Body of pancreas (tissue), 4 donors: ENCODE data around the gene CACNA1C.

ENCODE experiments used
- POLR2A ChIP-seq, 3 donors: fragments of 450-650 bp; IDR thresholded peaks; one replicate each; pipeline ENCODE4 v1.6.1; 2016; ENCODE audit warnings: antibody characterized with exemption in 3 of 3, mild to moderate bottlenecking in 2 of 3
- TF ChIP-seq, protein P1 (sequence below), 7 experiments: fragments of 450-650 bp in 4 of 7; fragments of 200-600 bp in 3 of 7; sonication (generic) in 3 of 7; IDR thresholded peaks; one replicate each; pipeline ENCODE4 v1.5.1; 2016 to 2019; ENCODE audit warnings: antibody characterized with exemption in 7 of 7

DNA sequence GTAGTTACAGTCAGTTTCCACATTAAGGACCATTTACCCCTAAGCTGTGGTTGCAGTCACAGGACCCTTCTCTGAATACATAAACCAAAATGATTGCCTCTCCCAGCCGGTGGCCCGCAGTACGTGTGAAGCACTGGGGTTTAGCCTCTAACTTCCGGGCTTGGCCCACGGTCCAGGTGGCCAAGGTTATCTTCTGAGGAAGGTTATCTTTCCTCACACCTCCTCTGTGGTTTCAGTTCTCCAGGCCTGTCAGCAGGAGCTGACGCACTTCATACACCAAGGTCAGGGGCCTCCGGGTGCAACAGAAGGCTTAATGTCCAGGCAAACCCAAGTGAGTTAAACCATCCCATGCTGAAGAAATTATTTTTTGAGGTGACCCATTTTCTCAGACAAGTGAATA is 451.0 kb downstream of the CACNA1C start:
- TF ChIP-seq, protein P1, sequence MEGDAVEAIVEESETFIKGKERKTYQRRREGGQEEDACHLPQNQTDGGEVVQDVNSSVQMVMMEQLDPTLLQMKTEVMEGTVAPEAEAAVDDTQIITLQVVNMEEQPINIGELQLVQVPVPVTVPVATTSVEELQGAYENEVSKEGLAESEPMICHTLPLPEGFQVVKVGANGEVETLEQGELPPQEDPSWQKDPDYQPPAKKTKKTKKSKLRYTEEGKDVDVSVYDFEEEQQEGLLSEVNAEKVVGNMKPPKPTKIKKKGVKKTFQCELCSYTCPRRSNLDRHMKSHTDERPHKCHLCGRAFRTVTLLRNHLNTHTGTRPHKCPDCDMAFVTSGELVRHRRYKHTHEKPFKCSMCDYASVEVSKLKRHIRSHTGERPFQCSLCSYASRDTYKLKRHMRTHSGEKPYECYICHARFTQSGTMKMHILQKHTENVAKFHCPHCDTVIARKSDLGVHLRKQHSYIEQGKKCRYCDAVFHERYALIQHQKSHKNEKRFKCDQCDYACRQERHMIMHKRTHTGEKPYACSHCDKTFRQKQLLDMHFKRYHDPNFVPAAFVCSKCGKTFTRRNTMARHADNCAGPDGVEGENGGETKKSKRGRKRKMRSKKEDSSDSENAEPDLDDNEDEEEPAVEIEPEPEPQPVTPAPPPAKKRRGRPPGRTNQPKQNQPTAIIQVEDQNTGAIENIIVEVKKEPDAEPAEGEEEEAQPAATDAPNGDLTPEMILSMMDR (IDR thresholded peaks at IDR 0.05) = no peak
- TF ChIP-seq POLR2A (IDR thresholded peaks at IDR 0.05) = no peak
